SH-SY5Y (cell line): ENCODE data around the gene TAF11L13.

Experiments
- GATA2 ChIP-seq: IDR thresholded peaks from 2 replicates; pipeline ENCODE4 v1.6.1; 2011; ENCODE audit warnings: mild to moderate bottlenecking, low read depth, low read length
- GATA3 ChIP-seq: IDR thresholded peaks from 2 replicates; pipeline ENCODE4 v1.6.1; 2011; ENCODE audit warnings: low read depth, mild to moderate bottlenecking, low read length, moderate library complexity

The TAF11L13 gene

DNA sequence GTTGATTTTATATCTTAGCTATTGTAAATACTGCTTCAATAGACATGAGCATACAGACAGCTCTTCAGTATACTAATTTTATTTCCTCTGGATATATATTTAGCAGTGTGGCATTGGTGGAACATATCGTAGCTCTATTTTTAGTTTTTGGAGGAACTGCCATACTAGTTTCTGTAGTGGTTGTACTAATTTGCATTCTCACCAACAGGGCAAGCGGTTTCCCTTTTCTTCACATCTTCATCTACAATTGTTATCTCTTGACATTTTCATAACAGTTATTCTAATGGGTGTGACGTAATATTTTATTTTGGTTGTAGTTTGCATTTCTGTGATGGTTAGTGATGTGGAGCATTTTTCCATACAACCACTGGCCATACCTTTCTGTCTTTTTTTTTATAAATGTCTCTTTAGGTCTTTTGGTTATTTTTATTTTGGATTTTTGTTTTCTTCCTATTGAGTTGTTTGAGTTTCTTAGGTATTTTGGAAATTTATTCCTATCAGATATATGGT lies 34.9 kb downstream of the TAF11L13 start:
- TF ChIP-seq GATA2: no peak
- TF ChIP-seq GATA3: no peak

DNA sequence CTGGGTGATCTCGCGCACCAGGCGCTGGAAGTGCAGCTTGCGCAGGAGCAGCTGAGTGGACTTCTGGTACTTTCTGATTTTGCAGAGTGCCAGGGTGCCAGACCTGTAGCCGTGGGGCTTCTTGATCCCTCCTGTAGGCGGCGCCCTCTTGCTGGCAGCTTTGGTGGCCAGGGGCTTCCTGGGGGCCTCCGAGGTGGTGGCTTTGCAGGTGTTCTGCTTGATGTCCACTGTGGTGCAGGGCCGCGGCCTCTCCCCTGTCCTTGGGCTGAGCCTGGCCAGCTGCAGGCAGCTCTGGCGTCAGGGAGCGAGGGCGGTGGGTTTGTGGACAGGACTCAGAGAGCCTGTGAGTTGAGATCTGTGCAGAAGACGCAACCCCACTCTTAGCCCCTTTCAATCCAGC lies 38.5 kb downstream of the TAF11L13 start:
- TF ChIP-seq GATA2: no peak
- TF ChIP-seq GATA3: no peak

DNA sequence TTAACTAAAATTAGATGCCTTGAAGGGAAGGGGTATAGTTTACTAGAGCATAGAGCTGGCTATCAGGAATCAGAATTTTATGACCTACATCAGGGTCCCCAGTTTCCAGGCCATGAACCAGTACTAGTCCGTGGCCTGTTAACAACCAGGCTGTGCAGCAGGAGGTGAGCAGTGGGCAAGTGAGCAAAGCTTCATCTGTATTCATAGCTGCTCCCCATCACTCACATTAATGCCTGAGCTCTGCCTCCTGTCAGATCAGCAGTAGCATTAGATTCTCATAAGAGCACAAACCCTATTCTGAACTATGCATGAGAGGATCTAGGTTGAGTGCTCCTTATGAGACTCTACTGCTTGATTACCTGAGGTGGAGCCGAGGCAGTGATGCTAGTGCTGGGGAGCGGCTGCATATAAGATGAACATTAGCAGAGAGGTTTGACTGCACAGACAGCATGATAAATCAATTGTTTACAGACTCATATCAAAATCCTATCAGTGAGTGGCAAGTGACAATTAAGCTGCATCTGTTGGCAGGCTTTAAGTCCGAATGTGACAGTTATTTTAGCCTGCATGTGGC lies 47.0 kb downstream of the TAF11L13 start:
- TF ChIP-seq GATA2: no peak
- no peak for TF ChIP-seq GATA3

DNA sequence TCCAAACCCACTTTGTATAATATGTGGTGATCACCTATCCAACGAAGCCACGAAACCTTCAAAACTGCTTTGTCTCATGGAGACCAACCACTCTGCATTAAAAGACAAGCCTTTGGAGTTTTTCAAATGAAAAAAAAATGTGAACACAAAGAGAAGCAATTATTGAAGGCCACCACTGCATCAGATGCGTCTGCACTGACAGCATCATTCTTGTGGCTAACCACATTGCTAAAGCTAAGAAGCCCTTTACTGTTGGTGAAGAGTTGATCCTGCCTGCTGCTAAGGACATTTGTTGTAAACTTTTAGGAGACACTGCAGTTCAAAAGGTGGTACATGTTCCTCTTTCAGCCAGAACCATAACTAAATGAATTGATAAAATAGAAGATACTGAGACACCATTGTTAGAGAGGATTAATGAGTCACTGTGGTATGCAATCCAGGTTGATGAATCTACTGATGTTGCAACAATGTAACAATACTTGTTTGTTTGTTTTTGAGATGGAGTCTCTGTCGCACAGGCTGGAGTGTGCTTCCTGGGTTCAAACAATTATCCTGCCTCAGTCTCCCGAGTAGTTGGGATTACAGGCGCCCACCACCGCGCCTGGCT lies 47.8 kb downstream of the TAF11L13 start:
- TF ChIP-seq GATA2 (no peak), GATA3 (no peak)

DNA sequence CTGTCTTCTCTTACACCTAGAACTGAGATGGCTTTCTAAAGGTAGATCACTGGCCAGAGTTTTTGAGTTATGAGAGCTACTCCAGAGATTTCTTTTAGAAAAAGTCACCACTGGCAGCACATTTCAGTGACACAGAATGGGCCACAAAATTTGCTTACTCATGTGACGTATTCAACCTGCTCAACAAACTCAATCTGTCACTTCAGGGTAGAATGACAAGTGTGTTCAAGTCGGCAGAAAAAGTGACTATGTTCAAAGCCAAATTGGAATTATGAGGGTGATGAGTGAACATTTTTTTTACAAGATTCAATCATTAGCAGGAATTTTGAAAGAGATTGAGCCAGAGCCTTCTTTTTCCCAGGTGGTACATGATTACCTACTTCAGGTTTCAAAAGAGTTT lies 48.8 kb downstream of the TAF11L13 start:
- TF ChIP-seq GATA2 (no peak), GATA3 (no peak)
